Stimulated activated CD8-positive, alpha-beta memory T cell treated with anti-CD3 and anti-CD28 coated beads, Interleukin-15, amount 100 ng/mL, for 24 hours (primary cell): ENCODE data around the gene MAML2.

Source experiments
- DNase-seq: peaks from one replicate; pipeline ENCODE4 v3.0.0-alpha.2; 2020; ENCODE audit warnings: low read depth

Gene MAML2

DNA sequence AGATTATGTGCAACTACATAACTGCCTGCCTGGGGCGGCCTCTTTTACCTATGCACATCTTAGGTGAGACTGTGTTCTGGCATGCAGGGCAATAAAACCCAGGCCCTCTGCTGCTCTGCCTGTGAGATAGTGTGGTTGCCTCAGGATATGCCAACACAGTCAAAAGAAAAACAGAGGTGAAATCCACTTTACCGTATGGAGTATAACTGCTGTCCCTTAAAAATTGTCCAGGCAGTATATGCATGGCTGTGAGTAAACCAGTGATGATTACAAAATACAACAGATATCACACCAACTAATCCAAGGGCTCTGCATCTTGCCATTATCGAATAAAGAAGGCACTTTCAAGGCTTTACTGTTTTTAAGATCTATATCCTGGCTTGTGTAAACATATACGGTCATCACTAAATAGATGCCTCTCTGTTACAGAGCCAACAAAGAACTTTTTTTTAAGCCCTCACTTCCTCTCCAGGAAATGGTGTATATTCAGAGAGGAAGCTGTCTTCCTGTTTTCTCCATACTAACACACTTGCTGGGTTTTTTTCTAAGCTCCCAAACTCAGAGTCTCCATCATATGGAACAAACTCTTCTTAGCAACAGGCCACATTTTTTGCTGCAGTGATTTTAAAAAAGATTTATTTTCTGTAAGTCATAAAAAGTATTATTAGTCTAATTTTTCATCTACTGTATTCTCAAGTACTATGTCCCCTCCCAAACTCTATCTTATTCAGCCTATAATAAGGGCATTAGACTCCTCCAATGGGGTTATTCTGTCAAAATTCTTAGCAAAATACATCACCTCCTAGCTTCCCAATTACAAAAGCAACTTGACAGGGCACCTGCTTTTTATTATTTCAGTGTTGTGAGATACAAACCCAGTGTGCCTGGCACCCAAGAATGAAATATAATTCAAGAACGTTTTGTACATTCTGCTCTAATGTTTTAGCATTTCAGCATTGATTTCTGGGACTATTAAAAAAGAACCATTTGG is 135.2 kb downstream of the MAML2 start:
- no peak for DNase-seq

GRCh38 chr11:96206955-96207354 is 136.0 kb downstream of the MAML2 start:
- DNase-seq = no peak

DNA sequence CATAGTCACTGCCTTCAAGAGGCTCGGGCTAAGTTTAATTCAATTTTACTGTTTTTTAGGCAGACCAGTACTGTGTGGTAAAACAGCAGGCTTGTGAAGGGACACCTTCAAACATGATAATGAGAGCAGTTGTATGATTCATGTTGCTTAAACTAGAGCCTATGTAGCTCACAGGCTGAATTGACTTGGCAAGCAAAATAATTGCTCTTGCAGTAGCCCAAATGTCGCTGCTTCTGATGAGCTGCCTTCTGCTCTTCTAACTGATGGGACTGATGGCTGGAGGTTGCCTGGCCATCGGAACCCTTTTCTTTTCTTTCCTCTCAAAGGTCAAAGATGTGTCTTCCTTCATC is 137.6 kb downstream of the MAML2 start:
- DNase-seq = no peak

DNA sequence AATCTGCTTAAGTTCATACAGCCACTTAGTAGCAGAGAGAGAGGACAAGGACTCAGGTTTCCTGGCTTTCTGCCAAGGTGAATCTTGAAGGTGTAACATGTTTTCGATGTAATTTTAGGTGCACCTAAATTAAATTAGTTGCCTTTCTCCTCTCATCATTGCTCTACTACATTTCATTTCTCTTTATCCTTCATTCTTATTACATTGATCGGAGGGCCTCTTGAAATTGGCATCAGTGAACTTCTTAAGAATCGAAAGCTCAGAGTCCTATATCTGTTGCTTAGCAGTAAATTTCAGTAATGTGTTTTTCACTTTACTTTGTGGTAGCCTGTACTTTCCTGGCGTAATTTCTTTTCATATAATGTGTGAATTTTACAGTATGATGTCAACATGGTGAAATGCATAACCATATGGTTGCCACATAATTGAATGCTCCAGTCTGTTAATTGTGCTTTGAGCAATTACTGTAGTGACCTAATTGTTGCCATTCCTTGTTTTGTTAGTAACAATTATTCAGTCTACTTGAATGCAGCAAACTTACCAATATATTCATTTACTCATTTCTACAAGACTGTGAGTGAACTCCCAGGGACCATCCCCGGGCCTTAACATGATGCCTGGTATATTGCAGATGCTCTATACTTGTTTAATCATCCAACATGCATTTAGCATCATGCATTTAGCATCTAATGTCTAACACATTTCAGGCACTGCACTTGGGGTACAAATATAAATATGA is 138.1 kb downstream of the MAML2 start:
- no peak for DNase-seq

- DNase-seq = no peak
These were observed 138.7 kb downstream of the MAML2 start for GRCh38 chr11:96204366-96204659.

DNA sequence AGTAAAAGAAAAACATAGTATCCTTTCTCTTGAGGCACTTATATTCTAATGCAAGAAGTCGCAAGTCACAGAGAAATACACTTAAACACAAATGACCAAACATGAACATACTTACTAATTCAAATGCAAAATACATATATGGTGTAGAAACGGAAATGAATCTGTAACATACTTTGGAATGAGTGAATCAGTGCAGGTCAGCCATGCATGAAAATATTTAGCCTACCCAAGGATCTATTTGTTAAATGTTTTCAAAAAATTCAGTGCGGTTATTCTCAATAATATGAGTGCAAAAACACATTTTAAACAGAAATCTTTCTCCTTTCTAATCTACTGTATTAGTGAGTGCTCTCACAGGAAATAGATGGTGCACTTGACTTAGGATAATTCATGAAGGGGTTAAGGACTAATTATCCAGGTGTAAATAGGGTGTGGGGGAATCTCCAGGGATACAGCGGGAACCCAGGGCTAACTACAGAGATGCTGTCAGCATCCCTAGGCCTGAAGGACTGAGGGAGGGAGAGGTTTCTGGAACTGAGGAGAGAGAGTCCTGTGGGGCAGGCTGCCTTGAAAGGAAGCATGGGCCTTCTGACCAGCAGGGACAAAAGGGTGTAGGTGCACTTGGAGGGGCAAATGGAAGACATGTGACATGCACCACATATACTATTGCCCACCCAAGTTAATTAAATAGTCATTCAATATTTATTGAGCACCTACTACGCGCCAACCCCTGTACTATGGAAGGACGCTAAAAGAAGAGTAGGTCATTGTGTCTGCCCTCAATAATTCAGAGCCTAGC is 139.2 kb downstream of the MAML2 start:
- DNase-seq = no peak

GRCh38 chr11:96200243-96200642 is 142.8 kb downstream of the MAML2 start:
- no peak for DNase-seq

DNA sequence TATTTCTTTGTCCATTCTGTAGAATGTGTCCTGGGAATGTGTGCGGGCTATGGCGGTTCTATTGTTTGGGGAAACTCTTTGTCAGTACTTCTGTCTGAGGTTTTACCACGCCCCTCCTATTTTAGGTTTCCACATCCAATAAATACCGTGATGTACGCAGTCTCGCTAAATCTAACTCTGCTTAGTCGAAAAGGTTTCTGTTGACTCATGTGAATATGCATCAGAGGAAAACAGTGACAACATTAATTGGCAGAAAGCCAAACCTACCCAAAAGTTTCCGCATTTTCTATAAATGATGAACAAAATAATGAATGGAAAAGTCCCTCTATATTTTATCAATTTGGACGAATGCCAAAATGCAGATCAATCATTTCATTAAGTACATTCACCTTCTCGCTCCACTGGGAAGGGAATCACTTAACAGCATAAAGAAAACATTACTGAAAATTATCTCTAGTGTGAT is 143.4 kb downstream of the MAML2 start:
- DNase-seq = no peak

GRCh38 chr11:96197801-96198701 is 144.9 kb downstream of the MAML2 start:
- no peak for DNase-seq

DNA sequence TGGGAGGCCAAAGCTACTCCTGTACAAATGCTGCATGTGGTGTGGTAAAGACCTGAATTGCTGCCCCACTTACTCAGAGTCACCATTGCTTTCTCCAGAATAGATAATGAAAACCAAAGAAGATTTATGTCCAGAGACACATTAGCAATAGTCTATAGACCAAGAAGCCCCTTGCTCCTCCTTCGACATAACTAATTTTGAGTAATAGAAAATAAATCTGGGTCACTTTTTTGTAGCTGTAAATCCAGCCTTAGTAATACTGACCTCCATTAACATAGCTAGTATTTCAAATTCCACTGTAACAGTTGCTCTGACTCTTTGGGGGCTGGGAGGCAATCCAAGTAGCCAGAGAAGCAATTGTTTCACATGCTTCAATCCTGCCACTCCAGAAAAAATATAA is 145.9 kb downstream of the MAML2 start:
- no peak for DNase-seq

GRCh38 chr11:96196181-96196662 is 146.8 kb downstream of the MAML2 start:
- DNase-seq = no peak

DNA sequence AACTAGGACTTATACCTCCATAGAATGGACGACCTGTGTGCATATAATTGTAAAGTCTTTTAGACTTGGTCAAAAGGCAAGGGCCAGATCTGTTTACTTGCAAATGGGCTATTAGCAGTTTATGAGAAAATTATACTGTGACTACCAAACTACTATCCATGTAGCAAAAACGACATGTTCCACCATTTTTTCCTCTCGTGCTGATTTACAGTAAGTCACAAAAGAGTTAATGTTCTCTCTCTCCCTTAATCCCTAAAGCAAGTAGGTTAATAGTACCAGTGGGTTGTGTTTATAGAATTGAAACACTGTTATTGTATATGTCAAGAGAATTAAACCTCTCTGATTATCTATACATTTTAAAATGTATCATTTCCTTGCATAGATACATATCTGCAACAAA is 147.3 kb downstream of the MAML2 start:
- DNase-seq = no peak

GRCh38 chr11:96194581-96195374 is 148.2 kb downstream of the MAML2 start:
- no peak for DNase-seq

DNA sequence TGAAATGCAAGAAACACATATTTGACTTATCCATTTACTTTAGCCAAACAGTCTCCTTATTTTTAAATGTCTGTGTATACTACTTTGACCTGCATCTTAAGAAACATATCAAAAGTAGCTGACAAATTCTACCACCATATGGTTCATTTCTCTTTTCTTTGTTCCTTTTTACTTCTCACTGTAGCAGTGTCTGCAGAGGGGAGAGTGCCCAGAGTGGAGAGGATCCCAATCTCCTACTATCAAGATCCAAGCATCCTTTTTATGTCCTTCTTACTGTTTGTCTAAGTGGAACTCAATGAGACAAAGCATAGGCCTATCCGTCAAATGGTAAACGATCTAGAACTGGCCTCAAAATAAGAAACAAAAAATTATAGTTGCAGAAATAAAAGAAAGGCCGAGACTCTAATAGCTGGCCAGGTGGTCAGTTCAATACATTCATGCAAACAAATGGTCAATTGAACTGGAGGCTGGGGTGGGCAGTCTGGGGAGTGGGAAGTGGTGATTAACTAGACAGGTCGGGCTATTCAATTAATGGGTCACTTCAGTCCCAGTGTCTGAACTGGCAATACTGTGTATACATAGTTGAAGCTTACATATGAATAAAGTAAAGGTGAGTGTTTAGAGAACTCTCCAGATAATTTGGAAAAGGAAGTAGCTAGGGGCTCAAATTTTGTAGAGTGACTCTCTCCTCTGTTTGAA is 149.1 kb downstream of the MAML2 start:
- DNase-seq = no peak

DNA sequence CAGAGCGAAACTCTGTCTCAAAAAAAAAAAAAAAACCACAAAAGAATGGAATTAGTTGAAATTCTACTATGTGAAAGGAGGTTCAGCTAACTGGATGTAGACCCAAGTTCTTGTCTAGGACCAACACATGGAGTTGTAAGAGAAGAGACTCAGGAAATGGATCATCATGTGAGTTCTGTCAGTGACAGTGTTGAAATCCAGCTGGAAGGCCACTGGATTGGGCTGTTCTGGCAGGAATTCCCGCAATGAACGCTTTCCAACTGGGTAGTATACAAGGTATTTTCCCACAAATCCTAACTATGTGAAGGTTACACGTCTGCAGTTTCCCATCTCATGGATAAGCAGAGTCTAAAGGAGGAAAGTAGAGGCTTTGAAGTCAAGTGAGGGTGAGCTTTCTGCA is 151.2 kb downstream of the MAML2 start:
- no peak for DNase-seq

- no peak for DNase-seq
These were observed 153.6 kb downstream of the MAML2 start for GRCh38 chr11:96189351-96189750.

DNA sequence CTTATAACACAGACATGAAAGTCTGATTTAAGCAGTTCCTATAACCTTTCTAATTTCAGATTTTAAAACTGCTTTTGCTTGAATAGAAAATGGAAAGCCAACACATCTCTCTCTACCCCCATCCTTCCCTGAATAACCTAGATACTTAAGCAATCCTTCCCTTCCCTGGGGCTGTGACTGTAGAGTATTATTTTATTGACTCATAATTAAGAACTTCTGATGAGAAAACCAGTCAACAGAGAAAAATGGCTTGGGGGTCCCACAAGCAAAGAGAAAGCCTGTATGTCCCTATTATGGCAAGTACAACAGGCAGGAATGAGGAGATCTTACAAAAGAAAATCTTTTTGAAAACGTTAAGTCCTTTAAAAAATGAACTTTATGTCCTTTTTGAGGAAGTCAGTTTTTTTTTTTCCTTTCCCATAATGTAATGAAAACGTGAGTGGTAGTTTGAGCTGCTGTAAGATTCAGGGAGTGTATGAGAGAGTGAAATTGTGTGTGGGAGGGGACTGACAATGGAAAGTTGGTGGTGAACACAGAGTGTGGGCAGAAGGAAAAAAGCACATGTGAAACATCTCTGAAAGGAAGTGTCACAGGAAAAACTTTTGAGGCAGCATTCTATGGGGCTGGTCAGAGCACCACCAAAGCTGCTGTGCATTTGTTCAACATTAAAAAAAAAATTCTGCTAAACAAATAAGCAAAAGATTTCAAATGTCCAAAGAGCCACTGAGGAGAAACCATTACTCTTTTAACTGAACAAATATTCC is 154.6 kb downstream of the MAML2 start:
- DNase-seq = no peak

GRCh38 chr11:96187822-96188221 is 155.2 kb downstream of the MAML2 start:
- DNase-seq = no peak

DNA sequence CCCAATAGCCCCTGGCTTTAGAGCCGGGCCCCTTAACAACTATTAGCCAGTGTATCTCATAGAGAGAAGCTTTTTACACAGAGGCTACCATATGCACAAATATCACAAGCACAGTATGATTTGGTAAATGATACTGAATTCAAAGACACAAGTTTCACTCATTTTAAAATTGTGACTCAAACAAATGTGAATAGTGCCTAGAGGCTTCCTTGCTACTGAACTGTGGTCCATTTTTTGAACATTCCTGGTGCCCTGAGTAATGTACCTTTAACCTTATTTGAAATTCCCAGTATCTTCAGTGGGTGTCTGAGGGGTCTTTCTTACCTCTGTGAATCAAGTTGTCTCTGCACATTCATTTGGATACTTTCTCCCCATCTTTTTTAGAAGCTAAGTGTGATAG is 156.2 kb downstream of the MAML2 start:
- DNase-seq = no peak
